ENCODE measurements around the gene TTC22. TPM values are rescaled to one million over a fixed set of nuclear protein-coding genes. Genes with fewer than 3 reads are reported as not detected.

TTC22 gene
- total RNA-seq, 2 experiments from 2014 or later: 4.8 to 5.3 TPM

- Mint-ChIP-seq H3K27ac (no peak overlapping the region), H3K27me3 (no peaks in the 10 kb centered on the region), H3K4me1 (peaks cover 7% of the 10 kb centered on the region), H3K4me3 (no peak overlapping the region), H3K36me3 (no peaks in the 10 kb centered on the region), H3K9me3 (no peaks in the 10 kb centered on the region)
- DNase-seq: no peak
Measured at GRCh38 chr1:54816130-54816529, 15.0 kb upstream of the TTC22 start.

GRCh38 chr1:54815086-54815876 lies 14.2 kb upstream of the TTC22 start:
- Mint-ChIP-seq H3K27ac (no peak overlapping the region), H3K36me3 (no peaks in the 10 kb centered on the region), H3K4me1 (peaks cover 7% of the 10 kb centered on the region), H3K27me3 (no peaks in the 10 kb centered on the region), H3K4me3 (no peak overlapping the region), H3K9me3 (no peaks in the 10 kb centered on the region)
- no peak for DNase-seq

- H3K9me3 Mint-ChIP-seq: no peaks in the 10 kb centered on the region
- peaks cover 7% of the 10 kb centered on the region for H3K4me1 Mint-ChIP-seq
- H3K27ac Mint-ChIP-seq: no peak overlapping the region
- no peak for DNase-seq
- H3K36me3 Mint-ChIP-seq: no peaks in the 10 kb centered on the region
- no peaks in the 10 kb centered on the region for H3K27me3 Mint-ChIP-seq
- H3K4me3 Mint-ChIP-seq: no peak overlapping the region
Measured at GRCh38 chr1:54814571-54814970, 13.4 kb upstream of the TTC22 start.

GRCh38 chr1:54814126-54814498 lies 13.0 kb upstream of the TTC22 start:
- Mint-ChIP-seq H3K27ac (no peak overlapping the region), H3K27me3 (no peaks in the 10 kb centered on the region), H3K4me1 (peaks cover 7% of the 10 kb centered on the region), H3K4me3 (no peak overlapping the region), H3K36me3 (no peaks in the 10 kb centered on the region), H3K9me3 (no peaks in the 10 kb centered on the region)
- DNase-seq: no peak

GRCh38 chr1:54813485-54814125 lies 12.5 kb upstream of the TTC22 start:
- Mint-ChIP-seq H3K36me3 (no peaks in the 10 kb centered on the region), H3K27me3 (no peaks in the 10 kb centered on the region), H3K4me3 (no peak overlapping the region), H3K27ac (no peak overlapping the region), H3K9me3 (no peaks in the 10 kb centered on the region), H3K4me1 (peaks cover 7% of the 10 kb centered on the region)
- DNase-seq: no peak

- Mint-ChIP-seq H3K36me3 (no peaks in the 10 kb centered on the region), H3K27ac (no peak overlapping the region), H3K27me3 (no peaks in the 10 kb centered on the region), H3K9me3 (no peaks in the 10 kb centered on the region), H3K4me3 (no peak overlapping the region), H3K4me1 (peaks cover 5% of the 10 kb centered on the region)
- no peak for DNase-seq
Measured at GRCh38 chr1:54812801-54813484, 11.8 kb upstream of the TTC22 start.

GRCh38 chr1:54811739-54812655 lies 10.9 kb upstream of the TTC22 start:
- H3K27ac Mint-ChIP-seq: no peak overlapping the region
- H3K4me3 Mint-ChIP-seq: no peak overlapping the region
- peaks cover 3% of the 10 kb centered on the region for H3K4me1 Mint-ChIP-seq
- no peaks in the 10 kb centered on the region for H3K36me3 Mint-ChIP-seq
- no peak for DNase-seq
- no peaks in the 10 kb centered on the region for H3K9me3 Mint-ChIP-seq
- no peaks in the 10 kb centered on the region for H3K27me3 Mint-ChIP-seq

GRCh38 chr1:54811066-54811465 lies 9.9 kb upstream of the TTC22 start:
- peaks cover 3% of the 10 kb centered on the region for H3K4me1 Mint-ChIP-seq
- DNase-seq: no peak
- no peak overlapping the region for H3K4me3 Mint-ChIP-seq
- H3K36me3 Mint-ChIP-seq: no peaks in the 10 kb centered on the region
- no peaks in the 10 kb centered on the region for H3K27me3 Mint-ChIP-seq
- H3K27ac Mint-ChIP-seq: no peak overlapping the region
- H3K9me3 Mint-ChIP-seq: no peaks in the 10 kb centered on the region

GRCh38 chr1:54810153-54810942 lies 9.2 kb upstream of the TTC22 start:
- Mint-ChIP-seq H3K4me1 (peaks cover 3% of the 10 kb centered on the region), H3K27me3 (no peaks in the 10 kb centered on the region), H3K9me3 (no peaks in the 10 kb centered on the region), H3K4me3 (no peak overlapping the region), H3K27ac (no peak overlapping the region), H3K36me3 (no peaks in the 10 kb centered on the region)
- DNase-seq: peak; percentile 66

GRCh38 chr1:54809496-54810074 lies 8.5 kb upstream of the TTC22 start:
- Mint-ChIP-seq H3K27me3 (no peaks in the 10 kb centered on the region), H3K9me3 (no peaks in the 10 kb centered on the region), H3K27ac (no peak overlapping the region), H3K36me3 (no peaks in the 10 kb centered on the region), H3K4me1 (peaks cover 7% of the 10 kb centered on the region), H3K4me3 (no peak overlapping the region)
- no peak for DNase-seq

- H3K27ac Mint-ChIP-seq: no peak overlapping the region
- peaks cover 16% of the 10 kb centered on the region for H3K4me1 Mint-ChIP-seq
- H3K4me3 Mint-ChIP-seq: no peak overlapping the region
- no peaks in the 10 kb centered on the region for H3K27me3 Mint-ChIP-seq
- H3K9me3 Mint-ChIP-seq: no peaks in the 10 kb centered on the region
- DNase-seq: no peak
- no peaks in the 10 kb centered on the region for H3K36me3 Mint-ChIP-seq
Measured at GRCh38 chr1:54808443-54809207, 7.5 kb upstream of the TTC22 start.

- no peaks in the 10 kb centered on the region for H3K27me3 Mint-ChIP-seq
- peaks cover 14% of the 10 kb centered on the region for H3K4me1 Mint-ChIP-seq
- DNase-seq: no peak
- H3K36me3 Mint-ChIP-seq: no peaks in the 10 kb centered on the region
- no peak overlapping the region for H3K4me3 Mint-ChIP-seq
- no peaks in the 10 kb centered on the region for H3K9me3 Mint-ChIP-seq
- H3K27ac Mint-ChIP-seq: no peak overlapping the region
Measured at GRCh38 chr1:54807756-54808155, 6.6 kb upstream of the TTC22 start.

- Mint-ChIP-seq H3K9me3 (no peaks in the 10 kb centered on the region), H3K27me3 (no peaks in the 10 kb centered on the region), H3K4me1 (peaks cover 14% of the 10 kb centered on the region), H3K36me3 (no peaks in the 10 kb centered on the region), H3K27ac (no peak overlapping the region), H3K4me3 (no peak overlapping the region)
- no peak for DNase-seq
Measured at GRCh38 chr1:54806931-54807611, 5.9 kb upstream of the TTC22 start.

Measured in activated naive CD8-positive, alpha-beta T cell treated with anti-CD3 and anti-CD28 coated beads for 36 hours (primary cell).